ENCODE data around the gene PRSS36. TPM values are rescaled to one million over a fixed set of nuclear protein-coding genes. Genes with fewer than 3 reads are reported as not detected.

PRSS36 gene
- total and polyA plus RNA-seq, 2 of the 4 experiments (the other 2 are of a cell fraction) = 0.18 to 0.55 TPM

DNA sequence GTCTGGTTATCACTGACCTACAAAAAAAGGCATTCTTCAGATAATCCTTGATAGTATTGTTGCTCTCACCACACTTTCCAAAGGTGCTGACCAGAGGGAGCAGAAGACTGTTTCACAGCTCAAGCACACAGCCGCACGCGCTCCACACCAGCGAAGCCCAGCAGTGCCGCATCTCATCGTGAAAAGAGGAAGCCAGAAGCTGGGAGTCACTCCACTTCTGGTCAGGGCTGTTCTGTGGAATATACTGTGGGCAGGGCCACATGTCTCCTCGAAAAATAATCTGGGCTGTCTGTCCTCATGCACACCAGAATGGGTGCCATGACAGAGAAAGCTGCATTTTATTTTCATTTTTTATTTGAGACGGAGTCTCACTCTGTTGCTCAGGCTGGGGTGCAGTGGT lies 7.3 kb upstream of the PRSS36 start:
- dilution Hi-C loops (cut with HindIII; ENCODE audit: low sequenced_read_pairs, unreplicated experiment) = no loop called here
- Histone ChIP-seq H3K27ac (ENCODE audit: insufficient read depth, low read length) (no peak overlapping the region), H4K8ac (ENCODE audit: low read depth in 2 of 2, low read length in 2 of 2) (no peak overlapping the region), H4K5ac (ENCODE audit: low read depth, low read length) (no peak overlapping the region), H2AK9ac (replicated peaks; ENCODE audit: low read depth, low read length, poor library complexity) (no peak overlapping the region), H2BK20ac (ENCODE audit: low read depth, low read length) (no peak overlapping the region), H3K4ac (ENCODE audit: low read depth, low read length) (no peak overlapping the region), H2BK120ac (ENCODE audit: low read depth, low read length) (no peak overlapping the region), H3K56ac (ENCODE audit: extremely low read depth, insufficient read depth, low read length) (no peak overlapping the region), H2BK15ac (ENCODE audit: low read depth, low read length) (no peak overlapping the region), H3K4me2 (ENCODE audit: low read depth, low read length) (no peak overlapping the region), H4K20me1 (ENCODE audit: insufficient read depth, low read length) (no peaks in the 10 kb centered on the region), H3K27me3 (ENCODE audit: control insufficient read depth, insufficient read depth, low read length) (peaks cover 2% of the 10 kb centered on the region), H2BK5ac (ENCODE audit: low read depth, low read length, poor library complexity, severe bottlenecking) (no peak overlapping the region), H3K9ac (ENCODE audit: low read depth, low read length) (no peak overlapping the region), H3K18ac (ENCODE audit: low read depth, low read length) (no peak overlapping the region), H3K14ac (replicated peaks; ENCODE audit: low read depth, low read length) (no peak overlapping the region), H3K9me1 (ENCODE audit: insufficient read depth, low read length) (no peaks in the 10 kb centered on the region), H3K4me3 (ENCODE audit: insufficient read depth, low read depth, low read length) (no peak overlapping the region), H3K23ac (ENCODE audit: low read depth, low read length) (no peak overlapping the region), H2AFZ (replicated peaks; ENCODE audit: low read length, poor library complexity) (peak overlapping the region; percentile 16), H3K79me1 (ENCODE audit: low read depth in 1 of 2, low read length in 2 of 2) (no peaks in the 10 kb centered on the region), H2AK5ac (ENCODE audit: low read depth, low read length) (no peak overlapping the region), H3K4me1 (ENCODE audit: control insufficient read depth, insufficient read depth, low read length) (no peaks in the 10 kb centered on the region), H4K91ac (ENCODE audit: insufficient read depth, low read depth, low read length) (no peak overlapping the region), H3K36me3 (ENCODE audit: control insufficient read depth, insufficient read depth, low read length) (no peaks in the 10 kb centered on the region), H3K9me3 (ENCODE audit: control insufficient read depth, insufficient read depth, low read length) (no peaks in the 10 kb centered on the region)
- ChIA-PET POLR2A (ENCODE audit: unreplicated experiment) (no interaction called here), CTCF (interaction anchor here (0.7 to 2.9 kb wide), 2 partner anchors 11 to 15 kb away, joined by 4 to 13 read pairs; no protein-coding TSS in a partner anchor)
- WGBS, 2 experiments (ENCODE audit: extremely low coverage in 2 of 2, insufficient read length in 1 of 2) = 46% methylated on average over 3 of the region's 8 CpGs; no CpG with 5 or more reads in 1 of the 2 experiments
- intact Hi-C loops (cut with micrococcal nuclease) = no loop called here
- ATAC-seq (ENCODE audit: low read depth) (no peak), DNase-seq (no peak)
- TF ChIP-seq CEBPB (IDR thresholded peaks at IDR 0.05; ENCODE audit: low read depth, low read length) (no peak), NFE2L2 (IDR thresholded peaks at IDR 0.05; ENCODE audit: low read depth, low read length) (no peak), RAD21 (IDR thresholded peaks at IDR 0.05; ENCODE audit: low read length) (no peak), MAFK (IDR thresholded peaks at IDR 0.05; ENCODE audit: low read depth, low read length) (no peak), MAZ (IDR thresholded peaks at IDR 0.05; ENCODE audit: borderline replicate concordance, low read depth, low read length) (no peak), SMC3 (IDR thresholded peaks at IDR 0.05; ENCODE audit: low read depth, low read length) (no peak), RFX5 (IDR thresholded peaks at IDR 0.05; ENCODE audit: low read depth, low read length) (no peak), CHD1 (IDR thresholded peaks at IDR 0.05; ENCODE audit: low read depth, low read length) (no peak), POLR2A (IDR thresholded peaks at IDR 0.05; ENCODE audit: low read depth, low read length) (no peak), BHLHE40 (IDR thresholded peaks at IDR 0.05; ENCODE audit: low read depth, low read length) (no peak)
- TF ChIP-seq, protein P1, sequence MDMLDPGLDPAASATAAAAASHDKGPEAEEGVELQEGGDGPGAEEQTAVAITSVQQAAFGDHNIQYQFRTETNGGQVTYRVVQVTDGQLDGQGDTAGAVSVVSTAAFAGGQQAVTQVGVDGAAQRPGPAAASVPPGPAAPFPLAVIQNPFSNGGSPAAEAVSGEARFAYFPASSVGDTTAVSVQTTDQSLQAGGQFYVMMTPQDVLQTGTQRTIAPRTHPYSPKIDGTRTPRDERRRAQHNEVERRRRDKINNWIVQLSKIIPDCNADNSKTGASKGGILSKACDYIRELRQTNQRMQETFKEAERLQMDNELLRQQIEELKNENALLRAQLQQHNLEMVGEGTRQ (IDR thresholded peaks at IDR 0.05; ENCODE audit: low read depth, low read length) = no peak
- TF ChIP-seq, protein P2, sequence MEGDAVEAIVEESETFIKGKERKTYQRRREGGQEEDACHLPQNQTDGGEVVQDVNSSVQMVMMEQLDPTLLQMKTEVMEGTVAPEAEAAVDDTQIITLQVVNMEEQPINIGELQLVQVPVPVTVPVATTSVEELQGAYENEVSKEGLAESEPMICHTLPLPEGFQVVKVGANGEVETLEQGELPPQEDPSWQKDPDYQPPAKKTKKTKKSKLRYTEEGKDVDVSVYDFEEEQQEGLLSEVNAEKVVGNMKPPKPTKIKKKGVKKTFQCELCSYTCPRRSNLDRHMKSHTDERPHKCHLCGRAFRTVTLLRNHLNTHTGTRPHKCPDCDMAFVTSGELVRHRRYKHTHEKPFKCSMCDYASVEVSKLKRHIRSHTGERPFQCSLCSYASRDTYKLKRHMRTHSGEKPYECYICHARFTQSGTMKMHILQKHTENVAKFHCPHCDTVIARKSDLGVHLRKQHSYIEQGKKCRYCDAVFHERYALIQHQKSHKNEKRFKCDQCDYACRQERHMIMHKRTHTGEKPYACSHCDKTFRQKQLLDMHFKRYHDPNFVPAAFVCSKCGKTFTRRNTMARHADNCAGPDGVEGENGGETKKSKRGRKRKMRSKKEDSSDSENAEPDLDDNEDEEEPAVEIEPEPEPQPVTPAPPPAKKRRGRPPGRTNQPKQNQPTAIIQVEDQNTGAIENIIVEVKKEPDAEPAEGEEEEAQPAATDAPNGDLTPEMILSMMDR (conservative IDR thresholded peaks at IDR 0.05; ENCODE audit: low read depth, low read length) = no peak
- TF ChIP-seq, protein P3, sequence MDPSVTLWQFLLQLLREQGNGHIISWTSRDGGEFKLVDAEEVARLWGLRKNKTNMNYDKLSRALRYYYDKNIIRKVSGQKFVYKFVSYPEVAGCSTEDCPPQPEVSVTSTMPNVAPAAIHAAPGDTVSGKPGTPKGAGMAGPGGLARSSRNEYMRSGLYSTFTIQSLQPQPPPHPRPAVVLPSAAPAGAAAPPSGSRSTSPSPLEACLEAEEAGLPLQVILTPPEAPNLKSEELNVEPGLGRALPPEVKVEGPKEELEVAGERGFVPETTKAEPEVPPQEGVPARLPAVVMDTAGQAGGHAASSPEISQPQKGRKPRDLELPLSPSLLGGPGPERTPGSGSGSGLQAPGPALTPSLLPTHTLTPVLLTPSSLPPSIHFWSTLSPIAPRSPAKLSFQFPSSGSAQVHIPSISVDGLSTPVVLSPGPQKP (IDR thresholded peaks at IDR 0.05; ENCODE audit: borderline replicate concordance, low read depth, low read length) = no peak
- in situ Hi-C loops (cut with MboI; ENCODE audit: low sequenced_read_pairs) = no loop called here
- BruUV-seq (replicated peaks) = no TSS peak
